CD8-positive, alpha-beta memory T cell (primary cell): ENCODE data around the gene COQ10A. TPM values are rescaled to one million over a fixed set of nuclear protein-coding genes. Genes with fewer than 3 reads are reported as not detected.

Experiments
- CTCF ChIA-PET: fragments of 350-600 bp; sonication (Branson Sonifier 250); formaldehyde crosslinking; loops from one replicate; lab custom pipeline; 2021; ENCODE audit warnings: antibody characterized with exemption; lab: Charles Lee
- POLR2A ChIA-PET: fragments of 350-600 bp; sonication (Branson Sonifier 250); formaldehyde crosslinking; loops from one replicate; lab custom pipeline; 2021; ENCODE audit warnings: antibody characterized with exemption; lab: Charles Lee
- DNase-seq, 5 donors: peaks; one replicate each; pipeline versions ENCODE4 v3.0.0 to v3.0.0-alpha.2; 2020 to 2022; ENCODE audit warnings: mixed read lengths in 1 of 5
- H3K27ac ChIP-seq: one replicate; pipeline ENCODE4 v1.7.0; 2013; ENCODE audit warnings: low read depth, mild to moderate bottlenecking, low read length, moderate library complexity
- H3K27me3 ChIP-seq: 2 replicates; pipeline ENCODE4 v1.7.0; 2013; ENCODE audit warnings: low read length, mild to moderate bottlenecking; ENCODE audit not compliant: insufficient read depth, poor library complexity, severe bottlenecking
- H3K36me3 ChIP-seq: 2 replicates; pipeline ENCODE4 v1.7.0; 2013; ENCODE audit warnings: mild to moderate bottlenecking, low read length, moderate library complexity; ENCODE audit not compliant: insufficient read depth
- H3K4me1 ChIP-seq: 2 replicates; pipeline ENCODE4 v1.7.0; 2013; ENCODE audit warnings: mild to moderate bottlenecking, low read length, moderate library complexity; ENCODE audit not compliant: insufficient read depth
- H3K4me3 ChIP-seq: 2 replicates; pipeline ENCODE4 v1.7.0; 2013; ENCODE audit warnings: mild to moderate bottlenecking, low read length
- H3K9me3 ChIP-seq: 2 replicates; pipeline ENCODE4 v1.7.0; 2013; ENCODE audit warnings: mild to moderate bottlenecking, low read length
- H3K27ac Mint-ChIP-seq, 8 donors: one replicate each; pipeline ENCODE4 v1.8.0; 2020 to 2021; ENCODE audit warnings: mixed read lengths in 8 of 8, mild to moderate bottlenecking in 6 of 8, inconsistent platforms in 3 of 8, moderate library complexity in 3 of 8
- H3K27me3 Mint-ChIP-seq, 2 donors: one replicate each; pipeline ENCODE4 v1.8.0; 2020 to 2021; ENCODE audit warnings: mixed read lengths in 2 of 2, mild to moderate bottlenecking in 1 of 2, moderate library complexity in 1 of 2
- H3K36me3 Mint-ChIP-seq, 3 donors: one replicate each; pipeline ENCODE4 v1.8.0; 2020 to 2021; ENCODE audit warnings: mixed read lengths in 3 of 3, inconsistent platforms in 1 of 3, mild to moderate bottlenecking in 1 of 3
- H3K4me1 Mint-ChIP-seq, 3 donors: one replicate each; pipeline ENCODE4 v1.8.0; 2020 to 2021; ENCODE audit warnings: mixed read lengths in 3 of 3, inconsistent platforms in 1 of 3, mild to moderate bottlenecking in 1 of 3
- H3K4me3 Mint-ChIP-seq, 7 donors: one replicate each; pipeline ENCODE4 v1.8.0; 2020 to 2021; ENCODE audit warnings: mixed read lengths in 7 of 7, mild to moderate bottlenecking in 6 of 7, moderate library complexity in 4 of 7, inconsistent platforms in 2 of 7
- H3K9me3 Mint-ChIP-seq, 5 donors: one replicate each; pipeline ENCODE4 v1.8.0; 2020 to 2022; ENCODE audit warnings: mixed read lengths in 5 of 5, mild to moderate bottlenecking in 3 of 5, moderate library complexity in 2 of 5, inconsistent platforms in 1 of 5
- polyA plus RNA-seq: library from polyadenylated mRNA; unstranded; fragments of 300-500 nt; fragmentation: Illumina TruSeq; gene quantifications from one replicate; pipeline ENCODE4 v1.2.3, GENCODE V29; 2021
- total RNA-seq, 2 experiments: library from RNA; stranded (reverse); gene quantifications; one replicate each; pipeline ENCODE4 v1.2.3, GENCODE V29; 2021

COQ10A gene
- total and polyA plus RNA-seq, 3 experiments from 2014 or later, result 14.2 to 14.4 (median 14.3) TPM

DNA sequence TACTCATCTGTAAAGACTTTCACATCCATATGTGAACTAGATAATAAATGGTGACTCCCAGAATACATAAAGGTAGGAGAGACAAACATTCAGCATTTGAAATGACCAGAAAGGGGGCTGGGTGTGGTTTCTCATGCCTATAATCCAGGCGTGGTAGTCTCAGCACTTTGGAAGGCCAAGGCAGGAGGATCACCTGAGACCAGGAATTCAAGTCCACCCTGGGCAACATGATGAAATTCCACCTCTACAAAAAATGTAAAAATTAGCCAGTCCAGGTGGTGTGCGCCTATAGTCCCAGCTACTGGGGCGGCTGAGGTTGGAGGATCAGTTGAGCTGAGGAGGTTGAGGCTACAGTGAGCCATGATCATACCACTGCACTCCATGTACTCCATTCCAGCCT lies 37.5 kb downstream of the COQ10A start:
- no peak overlapping the region for H3K4me3 Mint-ChIP-seq
- no peaks in the 10 kb centered on the region for H3K9me3 ChIP-seq
- H3K36me3 ChIP-seq, result no peaks in the 10 kb centered on the region
- H3K27me3 Mint-ChIP-seq, result no peaks in the 10 kb centered on the region
- DNase-seq, result no peak
- no peak overlapping the region for H3K27ac Mint-ChIP-seq
- no peak overlapping the region for H3K4me3 ChIP-seq
- H3K27me3 ChIP-seq, result no peaks in the 10 kb centered on the region
- peaks cover 0 to 34% (median 0%) of the 10 kb centered on the region in 3 donors for H3K36me3 Mint-ChIP-seq
- POLR2A ChIA-PET, result no interaction called here
- no peaks in the 10 kb centered on the region for H3K9me3 Mint-ChIP-seq
- CTCF ChIA-PET, result interaction anchor here (1.8 kb wide), 1 partner anchor 115 kb away, joined by 3 read pairs; the partner anchor contains the start of gene SMARCC2
- H3K27ac ChIP-seq, result no peak overlapping the region
- peaks cover 20% of the 10 kb centered on the region for H3K4me1 ChIP-seq
- H3K4me1 Mint-ChIP-seq, result peaks cover 25 to 33% (median 30%) of the 10 kb centered on the region in 3 donors

DNA sequence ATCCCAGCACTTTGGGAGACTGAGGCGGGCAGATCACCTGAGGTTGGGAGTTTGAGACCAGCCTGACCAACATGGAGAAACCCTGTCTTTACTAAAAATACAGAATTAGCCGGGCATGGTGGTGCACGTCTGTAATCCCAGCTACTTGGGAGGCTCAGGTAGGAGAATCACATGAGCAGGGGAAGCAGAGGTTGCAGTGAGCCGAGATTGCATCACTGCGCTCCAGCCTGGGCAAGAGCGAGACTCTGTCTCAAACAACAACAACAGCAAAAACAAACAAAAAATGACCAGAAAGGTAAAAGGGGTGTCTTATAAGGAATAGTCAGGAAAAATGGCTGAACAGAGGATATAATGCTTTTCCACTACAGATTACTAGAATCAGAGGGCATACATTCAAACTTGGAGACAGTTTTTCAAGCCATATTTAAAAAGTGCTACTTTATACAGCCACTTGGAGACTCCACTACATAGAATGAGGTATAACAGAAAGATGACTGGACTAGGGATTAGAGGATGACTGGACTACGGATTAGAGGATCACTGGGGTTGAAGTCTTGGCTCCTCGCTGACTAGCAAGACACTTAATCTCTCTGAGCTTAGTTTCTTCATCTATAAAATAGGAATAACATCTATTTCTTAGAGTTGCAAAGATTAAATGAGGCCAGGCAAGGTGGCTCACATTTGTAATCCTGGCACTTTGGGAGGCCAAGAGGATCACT lies 38.3 kb downstream of the COQ10A start:
- no peaks in the 10 kb centered on the region for H3K27me3 Mint-ChIP-seq
- H3K9me3 Mint-ChIP-seq, result no peaks in the 10 kb centered on the region
- Histone ChIP-seq H3K4me1 (peaks cover 20% of the 10 kb centered on the region), H3K4me3 (no peak overlapping the region), H3K27ac (no peak overlapping the region), H3K36me3 (no peaks in the 10 kb centered on the region), H3K9me3 (no peaks in the 10 kb centered on the region), H3K27me3 (no peaks in the 10 kb centered on the region)
- POLR2A ChIA-PET, result no interaction called here
- H3K27ac Mint-ChIP-seq, result peak overlapping the region in 6 of 8 donors; percentile 7 to 69 (median 36)
- H3K36me3 Mint-ChIP-seq, result peaks cover 0 to 34% (median 3%) of the 10 kb centered on the region in 3 donors
- CTCF ChIA-PET, result interaction anchor here (1.8 kb wide), 1 partner anchor 116 kb away, joined by 3 read pairs; the partner anchor contains the start of gene SMARCC2
- no peak for DNase-seq
- H3K4me3 Mint-ChIP-seq, result no peak overlapping the region
- peaks cover 20 to 30% (median 25%) of the 10 kb centered on the region in 3 donors for H3K4me1 Mint-ChIP-seq

DNA sequence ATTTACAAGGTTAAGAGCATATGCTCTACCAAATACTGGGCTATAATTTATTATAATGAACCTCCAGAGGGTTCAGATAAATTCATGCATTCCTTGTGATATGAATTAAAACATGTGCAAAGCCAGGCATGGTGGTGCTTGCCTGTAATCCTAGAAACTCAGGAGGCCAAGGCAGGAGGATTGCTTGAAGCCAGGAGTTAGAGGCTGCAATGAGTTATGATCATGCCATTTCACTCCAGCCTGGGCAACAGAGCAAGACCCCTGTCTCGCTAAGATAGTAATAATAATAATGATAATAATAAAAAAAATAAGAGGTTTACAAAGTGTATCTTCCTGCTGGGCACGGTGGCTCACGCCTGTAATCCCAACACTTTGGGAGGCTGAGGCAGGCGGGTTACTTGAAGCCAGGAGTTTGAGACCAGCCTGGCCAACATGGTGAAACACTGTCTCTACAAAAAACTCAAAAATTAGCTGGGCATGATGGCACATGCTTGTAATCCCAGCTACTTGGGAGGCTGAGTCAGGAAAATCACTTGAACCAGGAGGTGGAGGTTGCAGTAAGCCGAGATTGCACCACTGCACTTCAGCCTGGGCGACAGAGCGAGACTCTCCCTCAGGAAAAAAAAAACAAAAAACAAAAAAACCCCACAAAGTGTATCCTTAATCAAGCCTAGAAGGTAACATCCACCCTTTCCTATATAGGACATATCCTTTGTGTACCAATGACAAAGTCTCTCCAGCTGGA lies 40.7 kb downstream of the COQ10A start:
- ChIA-PET CTCF (interaction anchor here (1.1 to 2.8 kb wide), 2 partner anchors 8 to 118 kb away, joined by 3 to 8 read pairs; partner anchors contain the start of genes CNPY2 and SMARCC2), POLR2A (interaction anchor here (0.6 to 1.0 kb wide), 2 partner anchors 22 to 32 kb away, joined by 3 read pairs; partner anchors contain the start of gene IL23A)
- Mint-ChIP-seq H3K36me3 (peaks cover 0 to 47% (median 6%) of the 10 kb centered on the region in 3 donors), H3K4me1 (peaks cover 0 to 6% (median 2%) of the 10 kb centered on the region in 3 donors), H3K27me3 (no peaks in the 10 kb centered on the region), H3K4me3 (no peak overlapping the region), H3K9me3 (no peaks in the 10 kb centered on the region), H3K27ac (peak overlapping the region in 1 of 8 donors; percentile 41)
- Histone ChIP-seq H3K4me1 (peaks cover 3% of the 10 kb centered on the region), H3K4me3 (no peak overlapping the region), H3K36me3 (peaks cover 7% of the 10 kb centered on the region), H3K27ac (no peak overlapping the region), H3K9me3 (no peaks in the 10 kb centered on the region), H3K27me3 (no peaks in the 10 kb centered on the region)
- no peak for DNase-seq

DNA sequence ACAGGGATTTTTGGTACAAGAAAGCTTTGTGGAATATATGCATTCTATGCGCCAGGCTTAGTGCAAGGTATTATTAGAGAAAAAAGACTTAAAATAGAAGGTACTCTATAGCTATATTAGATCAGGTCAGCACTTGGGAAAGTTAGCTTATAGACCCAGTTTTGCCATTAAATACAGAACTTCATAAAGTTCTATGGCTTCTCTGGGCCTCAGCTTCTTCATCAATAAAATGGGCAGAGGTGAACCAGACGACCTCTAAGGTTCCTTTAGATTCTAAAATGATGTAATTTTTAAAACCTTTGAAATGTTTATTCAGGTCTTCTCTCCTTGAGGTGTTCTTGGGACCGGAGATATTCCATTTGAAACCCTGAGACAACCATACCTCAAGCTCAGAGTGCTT lies 42.0 kb downstream of the COQ10A start:
- Histone ChIP-seq H3K4me3 (no peak overlapping the region), H3K9me3 (no peaks in the 10 kb centered on the region), H3K27me3 (no peaks in the 10 kb centered on the region), H3K27ac (no peak overlapping the region), H3K36me3 (peaks cover 7% of the 10 kb centered on the region), H3K4me1 (no peaks in the 10 kb centered on the region)
- Mint-ChIP-seq H3K36me3 (peaks cover 0 to 49% (median 6%) of the 10 kb centered on the region in 3 donors), H3K9me3 (no peaks in the 10 kb centered on the region), H3K27ac (peak overlapping the region in 1 of 8 donors; percentile 36), H3K27me3 (no peaks in the 10 kb centered on the region), H3K4me3 (no peak overlapping the region), H3K4me1 (peaks cover 0 to 4% (median 0%) of the 10 kb centered on the region in 3 donors)
- ChIA-PET CTCF (no interaction called here), POLR2A (interaction anchor here (0.6 to 1.2 kb wide), 2 partner anchors 11 to 33 kb away, joined by 3 to 7 read pairs; no protein-coding TSS in a partner anchor)
- DNase-seq, result no peak

DNA sequence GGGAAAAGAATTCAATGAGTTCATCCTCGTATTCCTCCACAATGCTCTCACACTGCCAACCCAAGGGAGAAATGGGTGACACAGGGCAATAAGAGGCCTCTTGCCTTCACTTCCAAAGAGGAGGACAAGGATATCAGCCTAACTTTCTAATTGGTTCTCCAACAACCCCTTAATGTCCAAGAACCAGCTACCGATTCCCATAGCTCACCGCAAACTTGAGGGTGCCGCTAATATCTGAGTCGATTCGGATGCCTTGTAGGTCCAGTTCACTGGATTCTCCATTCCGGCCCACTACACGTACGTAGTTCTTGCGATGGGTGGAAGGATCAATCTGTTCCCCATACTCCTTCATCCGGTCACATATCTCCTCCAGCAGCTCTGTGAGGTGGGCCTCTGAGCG lies 44.3 kb downstream of the COQ10A start:
- peaks cover 7% of the 10 kb centered on the region for H3K36me3 ChIP-seq
- no peak overlapping the region for H3K27ac ChIP-seq
- H3K4me3 ChIP-seq, result no peak overlapping the region
- Mint-ChIP-seq H3K27ac (peak overlapping the region in 1 of 8 donors; percentile 26), H3K27me3 (no peaks in the 10 kb centered on the region), H3K4me1 (peaks cover 12 to 15% (median 14%) of the 10 kb centered on the region in 3 donors), H3K36me3 (peaks cover 0 to 53% (median 6%) of the 10 kb centered on the region in 3 donors), H3K9me3 (no peaks in the 10 kb centered on the region), H3K4me3 (no peak overlapping the region)
- DNase-seq, result no peak
- no peaks in the 10 kb centered on the region for H3K9me3 ChIP-seq
- POLR2A ChIA-PET, result interaction anchor here (0.8 to 1.4 kb wide), 3 partner anchors 12 to 159 kb away, joined by 3 to 4 read pairs (median 4); no protein-coding TSS in a partner anchor
- no peaks in the 10 kb centered on the region for H3K27me3 ChIP-seq
- peaks cover 10% of the 10 kb centered on the region for H3K4me1 ChIP-seq
- CTCF ChIA-PET, result interaction anchor here (0.9 to 1.9 kb wide), 6 partner anchors 13 to 193 kb away, joined by 3 to 6 read pairs (median 3); partner anchors contain the start of gene ZC3H10

DNA sequence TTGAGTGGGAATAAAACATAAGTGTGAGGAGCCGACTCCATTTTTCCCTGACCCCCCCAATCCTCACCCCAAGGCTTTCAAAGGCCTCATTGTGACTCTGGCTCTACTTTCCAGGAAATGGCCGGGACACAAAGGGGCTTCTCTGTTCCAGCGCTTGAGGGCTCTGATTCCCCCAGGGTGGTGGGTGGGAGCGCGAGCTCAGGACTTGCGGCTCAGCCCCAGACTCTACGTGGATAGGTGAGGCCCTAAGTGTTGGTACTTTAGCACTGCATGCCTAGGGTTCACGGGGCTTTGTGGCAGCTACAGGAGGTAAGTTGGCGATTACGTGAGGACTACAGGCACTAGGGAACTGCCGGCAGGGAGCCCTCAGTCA lies 48.5 kb downstream of the COQ10A start:
- Histone ChIP-seq H3K4me3 (peak overlapping the region; percentile 100), H3K9me3 (no peaks in the 10 kb centered on the region), H3K36me3 (peaks cover 14% of the 10 kb centered on the region), H3K4me1 (peaks cover 15% of the 10 kb centered on the region), H3K27ac (peak overlapping the region; percentile 97), H3K27me3 (no peaks in the 10 kb centered on the region)
- no peak for DNase-seq
- Mint-ChIP-seq H3K36me3 (peaks cover 0 to 46% (median 7%) of the 10 kb centered on the region in 3 donors), H3K4me1 (peaks cover 14 to 21% (median 15%) of the 10 kb centered on the region in 3 donors), H3K27me3 (no peaks in the 10 kb centered on the region), H3K27ac (peak overlapping the region; percentile 97 to 100 (median 99)), H3K4me3 (peak overlapping the region; percentile 97 to 100 (median 99)), H3K9me3 (no peaks in the 10 kb centered on the region)
- ChIA-PET CTCF (interaction anchor here (1.1 to 1.8 kb wide), 11 partner anchors 8 to 271 kb away, joined by 3 to 10 read pairs (median 4); partner anchors contain the start of genes IL23A, PAN2, SMARCC2 and TIMELESS), POLR2A (interaction anchor here (0.6 to 2.1 kb wide), 11 partner anchors 16 to 211 kb away, joined by 3 to 20 read pairs (median 4); partner anchors contain the start of genes ANKRD52, IL23A, PA2G4 and PAN2)

DNA sequence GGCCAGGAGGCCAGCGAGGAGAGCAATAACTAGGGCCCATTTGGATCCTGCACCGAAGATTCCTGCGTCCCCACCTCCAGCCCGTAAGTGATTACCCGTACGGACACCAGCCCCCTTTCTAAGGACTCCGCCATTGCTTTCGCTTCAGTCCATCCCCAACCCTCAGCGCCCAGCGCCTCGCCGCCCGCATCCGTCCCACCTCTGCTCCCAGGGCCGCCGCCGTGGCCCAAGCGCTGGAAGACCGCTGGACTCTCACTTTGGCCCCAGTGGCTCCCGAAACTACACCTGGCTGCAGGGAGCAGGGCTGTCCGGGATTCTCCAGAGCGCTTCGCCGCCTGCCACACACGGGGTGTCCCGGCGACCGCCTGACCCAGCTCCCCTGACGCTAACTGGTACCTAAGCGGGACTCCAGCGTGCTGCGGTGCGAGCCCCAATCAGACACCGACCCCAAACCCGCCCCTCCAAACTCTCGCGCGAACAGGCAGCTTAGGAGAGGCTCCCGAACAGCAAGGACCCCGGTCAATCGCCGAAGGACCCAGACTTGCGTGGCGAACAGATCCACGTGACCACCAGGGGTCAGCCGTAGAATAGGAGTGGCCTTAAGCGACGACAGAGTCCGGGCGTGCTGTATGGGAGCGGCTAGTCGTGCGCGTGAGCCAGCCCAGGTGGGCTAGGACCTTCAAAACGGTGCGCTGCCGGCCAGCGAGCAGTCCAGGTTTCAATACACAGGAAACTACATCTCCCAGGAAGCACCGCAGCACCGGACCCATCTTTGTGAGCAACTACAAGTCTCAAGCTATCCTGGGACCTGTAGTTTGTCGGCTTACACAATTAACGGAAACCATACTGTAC lies 49.1 kb downstream of the COQ10A start, which contains the start of gene CNPY2:
TSS of gene CNPY2 (minus strand) at position 367 of the 852 bp plus-strand sequence. CDS start 771 bp downstream, outside the sequence.
- no peaks in the 10 kb centered on the region for H3K27me3 ChIP-seq
- Mint-ChIP-seq H3K27ac (peak within 1 kb of the TSS; percentile 97 to 100 (median 99)), H3K4me3 (peak within 1 kb of the TSS; percentile 97 to 100 (median 99)), H3K4me1 (peaks cover 14 to 21% (median 15%) of the 10 kb centered on the region in 3 donors), H3K27me3 (no peaks in the 10 kb centered on the region), H3K9me3 (no peaks in the 10 kb centered on the region), H3K36me3 (peaks cover 0 to 40% (median 4%) of the 10 kb centered on the region in 3 donors)
- POLR2A ChIA-PET, result interaction anchor here (0.6 to 2.1 kb wide), 18 partner anchors 17 to 409 kb away, joined by 3 to 20 read pairs (median 4); partner anchors contain the start of genes ANKRD52, ESYT1, IL23A and NACA
- peaks cover 15% of the 10 kb centered on the region for H3K4me1 ChIP-seq
- peaks cover 12% of the 10 kb centered on the region for H3K36me3 ChIP-seq
- DNase-seq, result peak; percentile 91 to 96 (median 93)
- H3K4me3 ChIP-seq, result peak within 1 kb of the TSS; percentile 100
- CTCF ChIA-PET, result interaction anchor here (1.0 to 1.8 kb wide), 11 partner anchors 9 to 272 kb away, joined by 3 to 10 read pairs (median 4); partner anchors contain the start of genes IL23A, PAN2, SMARCC2 and STAT2
- no peaks in the 10 kb centered on the region for H3K9me3 ChIP-seq
- H3K27ac ChIP-seq, result peak within 1 kb of the TSS; percentile 97
